GM12878 (cell line): ENCODE data around the gene YWHAG.
"Not testable (repeated sequence)": the region's sequence is repeated elsewhere in the genome, so short reads cannot be mapped to it uniquely, and the experiment has no call there.

ENCODE experiments used
- CTCF ChIP-seq, 3 experiments: IDR thresholded peaks in 2 of 3; conservative IDR thresholded peaks in 1 of 3; 2 replicates each; pipeline ENCODE4 v1.5.1; 2011; ENCODE audit warnings: low read depth in 3 of 3, low read length in 3 of 3, mild to moderate bottlenecking in 3 of 3, control low read depth in 2 of 3, moderate library complexity in 2 of 3, inconsistent platforms in 1 of 3, mixed read lengths in 1 of 3; ENCODE audit not compliant: control insufficient read depth in 2 of 3, insufficient read depth in 1 of 3; ENCODE audit errors: extremely low read depth in 1 of 3
- IRF4 ChIP-seq: IDR thresholded peaks from 2 replicates; pipeline ENCODE4 v1.6.1; 2011; ENCODE audit warnings: low read depth, low read length
- MEF2A ChIP-seq: IDR thresholded peaks from 2 replicates; pipeline ENCODE4 v1.6.1; 2011; ENCODE audit warnings: low read depth, mild to moderate bottlenecking, low read length, moderate library complexity; ENCODE audit not compliant: insufficient read depth
- NR2C2 ChIP-seq: IDR thresholded peaks from 2 replicates; pipeline ENCODE4 v1.6.1; 2011; ENCODE audit warnings: borderline replicate concordance, low read depth; ENCODE audit not compliant: control insufficient read depth, insufficient read length

GRCh38 chr7:76308874-76309273 lies 49.9 kb downstream of the YWHAG start:
- TF ChIP-seq IRF4; CTCF (IDR thresholded peaks at IDR 0.05 in 2 of 3, conservative IDR thresholded peaks at IDR 0.05 in 1 of 3; ENCODE audit: control insufficient read depth in 2 of 3, extremely low read depth in 1 of 3, insufficient read depth in 1 of 3, low read depth in 3 of 3, low read length in 3 of 3); NR2C2; MEF2A: not testable (repeated sequence)
